Keratinocyte (primary cell): ENCODE data around the gene NFATC4. TPM values are rescaled to one million over a fixed set of nuclear protein-coding genes. Genes with fewer than 3 reads are reported as not detected.
"Not testable (repeated sequence)": the region's sequence is repeated elsewhere in the genome, so short reads cannot be mapped to it uniquely, and the experiment has no call there.

Source experiments
- DNase-seq: peaks from one replicate; pipeline ENCODE4 v3.0.0-alpha.2; 2011; ENCODE audit warnings: low read depth, missing footprints, low spot score
- FAIRE-seq: peaks from 2 replicates; lab custom pipeline; 2011; peaks lifted over from hg19 to GRCh38; lab: Jason Lieb, UNC
- H2AFZ ChIP-seq: 2 replicates; pipeline ENCODE4 v1.6.0; 2012; ENCODE audit warnings: low read length, control low read depth, inconsistent platforms; ENCODE audit not compliant: control insufficient read depth
- H3K27ac ChIP-seq: 2 replicates; pipeline ENCODE4 v1.5.1; 2011; ENCODE audit warnings: low read length; ENCODE audit not compliant: control insufficient read depth, insufficient read depth
- H3K27me3 ChIP-seq: 3 replicates; pipeline ENCODE4 v1.6.0; 2011; ENCODE audit warnings: low read length; ENCODE audit not compliant: control insufficient read depth, insufficient read depth; ENCODE audit errors: extremely low read depth
- H3K36me3 ChIP-seq, 2 experiments: 2 replicates in 1 of 2; 3 replicates in 1 of 2; pipeline ENCODE4 v1.5.1; 2011; ENCODE audit warnings: low read length in 2 of 2, mild to moderate bottlenecking in 1 of 2; ENCODE audit not compliant: control insufficient read depth in 2 of 2, insufficient read depth in 2 of 2; ENCODE audit errors: extremely low read depth in 1 of 2
- H3K4me1 ChIP-seq: 3 replicates; pipeline ENCODE4 v1.5.1; 2011; ENCODE audit warnings: low read length; ENCODE audit not compliant: control insufficient read depth, insufficient read depth; ENCODE audit errors: extremely low read depth
- H3K4me2 ChIP-seq: 3 replicates; pipeline ENCODE4 v1.6.0; 2011; ENCODE audit warnings: low read depth, low read length; ENCODE audit not compliant: control insufficient read depth, insufficient read depth; ENCODE audit errors: extremely low read depth
- H3K4me3 ChIP-seq, 3 experiments: fragments of 200-600 bp in 1 of 3; sonication (generic) in 1 of 3; 2 replicates in 2 of 3; 3 replicates in 1 of 3; pipeline ENCODE4 v1.5.1; 2011 to 2016; ENCODE audit warnings: low read length in 3 of 3, mild to moderate bottlenecking in 3 of 3, control low read depth in 2 of 3, inconsistent platforms in 1 of 3, low read depth in 1 of 3, mixed read lengths in 1 of 3, mixed run types in 1 of 3, moderate library complexity in 1 of 3; ENCODE audit not compliant: control insufficient read depth in 2 of 3, insufficient read depth in 2 of 3; ENCODE audit errors: extremely low read depth in 1 of 3
- H3K79me2 ChIP-seq: 2 replicates; pipeline ENCODE4 v1.6.0; 2012; ENCODE audit warnings: low read length; ENCODE audit not compliant: control insufficient read depth, insufficient read depth
- H3K9ac ChIP-seq: 3 replicates; pipeline ENCODE4 v1.6.0; 2011; ENCODE audit warnings: low read length; ENCODE audit not compliant: control insufficient read depth, insufficient read depth; ENCODE audit errors: extremely low read depth
- H3K9me1 ChIP-seq: 3 replicates; pipeline ENCODE4 v1.6.0; 2011; ENCODE audit warnings: low read length; ENCODE audit not compliant: control insufficient read depth, insufficient read depth; ENCODE audit errors: extremely low read depth
- H3K9me3 ChIP-seq: 2 replicates; pipeline ENCODE4 v1.5.1; 2012; ENCODE audit warnings: low read depth, low read length; ENCODE audit not compliant: control insufficient read depth
- H4K20me1 ChIP-seq: 3 replicates; pipeline ENCODE4 v1.6.0; 2011; ENCODE audit warnings: low read length; ENCODE audit not compliant: control insufficient read depth, insufficient read depth; ENCODE audit errors: extremely low read depth
- CTCF ChIP-seq, 3 experiments: IDR thresholded peaks in 1 of 3; conservative IDR thresholded peaks in 1 of 3; optimal IDR thresholded peaks in 1 of 3; 2 replicates in 2 of 3; 3 replicates in 1 of 3; pipeline versions ENCODE3 to v1.5.1; 2011; ENCODE audit warnings: low read length in 3 of 3, mild to moderate bottlenecking in 3 of 3, moderate library complexity in 2 of 3, control low read depth in 1 of 3, inconsistent platforms in 1 of 3; ENCODE audit not compliant: insufficient read depth in 2 of 3; ENCODE audit errors: extremely low read depth in 1 of 3
- EZH2 ChIP-seq: IDR thresholded peaks from one replicate; pipeline ENCODE4 v1.6.1; 2012; ENCODE audit warnings: inconsistent platforms, mild to moderate bottlenecking, low read length, moderate library complexity
- dilution Hi-C: fragments of 300-500 bp; cut with MboI; formaldehyde crosslinking; loops from one replicate; pipeline ENCODE4 v1.7.0; 2020; ENCODE audit warnings: low sequenced_read_pairs; ENCODE audit not compliant: extremely low pct_ligation_motif_present
- polyA plus RNA-seq, 5 experiments: library from polyadenylated mRNA; depleted of rRNA in 3 of 5; stranded (reverse) in 3 of 5; stranded (forward) in 1 of 5; unstranded in 1 of 5; fragments of >200 nt; gene quantifications; 1 replicate in 1 of 5; 2 replicates in 3 of 5; 3 replicates in 1 of 5; pipeline versions ENCODE4 v1.2.1 to v1.2.3, GENCODE V29; 2011 to 2012; ENCODE audit warnings: missing spikeins in 2 of 5, low read depth in 1 of 5, low replicate concordance in 1 of 5

The NFATC4 gene
- polyA plus RNA-seq, 1 donor (not counting 4 experiments of a cell fraction or from before 2014, with no cell fraction given), result 0.92 TPM

GRCh38 chr14:24353559-24354481 lies 14.2 kb upstream of the NFATC4 start:
- H3K4me2 ChIP-seq, result peak overlapping the region; percentile 19
- no peak for FAIRE-seq
- no peaks in the 10 kb centered on the region for H3K36me3 ChIP-seq
- H4K20me1 ChIP-seq, result no peaks in the 10 kb centered on the region
- TF ChIP-seq EZH2, result no peak
- no peak for TF ChIP-seq CTCF (optimal IDR thresholded peaks at IDR 0.05 in 1 of 3, IDR thresholded peaks at IDR 0.05 in 1 of 3, conservative IDR thresholded peaks at IDR 0.05 in 1 of 3; ENCODE audit: extremely low read depth in 1 of 3, insufficient read depth in 2 of 3, low read length in 3 of 3)
- H3K9ac ChIP-seq, result no peak overlapping the region
- no peaks in the 10 kb centered on the region for H3K27me3 ChIP-seq
- no peak overlapping the region for H2AFZ ChIP-seq
- no peak overlapping the region for H3K4me3 ChIP-seq
- dilution Hi-C loops, result no loop called here
- H3K27ac ChIP-seq, result no peak overlapping the region
- DNase-seq, result no peak
- H3K9me3 ChIP-seq, result no peaks in the 10 kb centered on the region
- no peaks in the 10 kb centered on the region for H3K9me1 ChIP-seq
- H3K4me1 ChIP-seq, result no peaks in the 10 kb centered on the region
- no peaks in the 10 kb centered on the region for H3K79me2 ChIP-seq

DNA sequence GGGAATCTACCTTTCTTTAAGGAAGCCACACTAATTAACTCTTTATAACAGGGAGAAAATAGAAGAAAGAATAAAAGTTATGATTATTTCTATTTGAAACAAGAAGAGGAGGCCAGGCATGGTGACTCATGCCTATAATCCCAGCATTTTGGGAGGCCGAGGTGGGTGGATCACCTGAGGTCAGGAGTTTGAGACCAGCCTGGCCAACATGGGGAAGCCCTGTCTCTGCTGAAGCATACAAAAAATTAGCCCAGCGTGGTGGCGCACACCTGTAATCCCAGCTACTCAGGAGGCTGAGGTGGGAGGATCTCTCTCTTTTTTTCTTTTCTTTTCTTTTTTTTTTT lies 13.5 kb upstream of the NFATC4 start:
- H3K36me3 ChIP-seq, H3K27ac ChIP-seq, H3K79me2 ChIP-seq, H4K20me1 ChIP-seq, H3K9me3 ChIP-seq, H3K4me1 ChIP-seq, dilution Hi-C loops, H3K9me1 ChIP-seq, H3K9ac ChIP-seq, H3K27me3 ChIP-seq, DNase-seq, H3K4me3 ChIP-seq, FAIRE-seq, H2AFZ ChIP-seq: not testable (repeated sequence)
- H3K4me2 ChIP-seq, result peak overlapping the region; percentile 19
